GM20431 (cell line): ENCODE results near the gene FITM1.

ENCODE experiments used
- in situ Hi-C: fragments of 300-500 bp; cut with MseI, MboI; formaldehyde crosslinking; loops from one replicate; pipeline ENCODE4 v1.15.0; 2020; ENCODE audit warnings: low sequenced_read_pairs; ENCODE audit not compliant: unreplicated experiment

The FITM1 gene, protein sequence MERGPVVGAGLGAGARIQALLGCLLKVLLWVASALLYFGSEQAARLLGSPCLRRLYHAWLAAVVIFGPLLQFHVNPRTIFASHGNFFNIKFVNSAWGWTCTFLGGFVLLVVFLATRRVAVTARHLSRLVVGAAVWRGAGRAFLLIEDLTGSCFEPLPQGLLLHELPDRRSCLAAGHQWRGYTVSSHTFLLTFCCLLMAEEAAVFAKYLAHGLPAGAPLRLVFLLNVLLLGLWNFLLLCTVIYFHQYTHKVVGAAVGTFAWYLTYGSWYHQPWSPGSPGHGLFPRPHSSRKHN

DNA sequence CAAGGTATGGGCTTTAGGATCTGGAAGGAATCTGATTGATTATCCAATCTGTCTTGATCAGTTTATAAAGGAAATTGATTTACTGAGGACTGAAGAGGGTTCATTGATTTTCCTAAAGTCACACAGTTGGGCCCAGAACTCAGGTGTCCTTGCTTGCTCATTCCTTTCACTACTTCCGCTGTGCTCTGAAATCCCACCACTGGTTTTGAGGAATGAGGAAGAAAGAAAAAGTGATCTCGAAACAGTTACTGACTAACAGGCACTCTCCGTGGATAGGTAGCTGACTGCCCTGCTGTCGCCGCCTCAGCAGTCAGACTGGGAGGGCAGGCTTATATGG, at the start of gene FITM1:
Gene FITM1 (plus strand): TSS at position 280 of the 337 bp plus-strand sequence. CDS start 905 bp downstream, outside the sequence.
- in situ Hi-C loops, result no loop called here

DNA sequence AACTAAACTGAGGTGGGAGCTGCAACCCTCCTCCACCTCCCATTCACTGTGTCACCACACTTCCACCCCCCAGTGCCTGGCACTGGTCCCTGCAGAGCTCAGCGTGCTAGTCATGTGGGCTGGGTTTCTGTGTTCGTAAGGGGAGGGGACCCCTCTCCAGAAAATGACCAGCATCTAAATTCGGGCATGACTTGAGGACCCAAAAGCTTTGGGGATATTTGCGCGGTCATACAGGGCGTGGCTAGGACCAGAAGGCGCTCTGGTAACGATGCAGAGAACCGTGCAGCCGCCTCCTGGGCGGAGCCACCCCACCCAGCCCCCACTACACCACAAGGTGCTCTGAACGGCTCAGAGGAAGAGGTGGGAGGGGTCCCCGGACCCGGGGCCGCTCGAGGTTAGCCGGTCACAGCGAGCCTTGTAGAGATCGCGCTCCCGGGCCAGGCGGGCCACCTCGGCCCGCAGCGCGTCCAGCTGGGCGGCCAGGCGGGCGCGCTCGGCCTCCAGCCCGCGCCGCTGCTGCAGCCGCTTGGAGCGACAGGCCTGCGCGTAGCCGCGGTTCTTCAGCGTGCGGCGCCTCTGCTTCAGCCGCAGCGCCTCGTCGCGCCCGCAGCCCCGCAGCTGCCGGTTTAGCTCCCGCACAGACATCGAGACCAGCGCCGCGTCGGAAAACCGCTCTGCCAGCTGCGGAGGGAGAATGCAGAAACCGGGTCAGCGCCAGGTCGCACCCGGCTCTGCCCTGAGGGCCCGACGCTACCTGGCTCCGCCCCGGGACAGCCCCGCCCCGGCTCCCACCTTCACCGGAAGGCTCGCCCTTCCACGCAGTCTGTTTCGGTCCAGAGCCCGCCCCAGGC, 49.3 kb upstream of the FITM1 start:
- in situ Hi-C loops, result no loop called here

DNA sequence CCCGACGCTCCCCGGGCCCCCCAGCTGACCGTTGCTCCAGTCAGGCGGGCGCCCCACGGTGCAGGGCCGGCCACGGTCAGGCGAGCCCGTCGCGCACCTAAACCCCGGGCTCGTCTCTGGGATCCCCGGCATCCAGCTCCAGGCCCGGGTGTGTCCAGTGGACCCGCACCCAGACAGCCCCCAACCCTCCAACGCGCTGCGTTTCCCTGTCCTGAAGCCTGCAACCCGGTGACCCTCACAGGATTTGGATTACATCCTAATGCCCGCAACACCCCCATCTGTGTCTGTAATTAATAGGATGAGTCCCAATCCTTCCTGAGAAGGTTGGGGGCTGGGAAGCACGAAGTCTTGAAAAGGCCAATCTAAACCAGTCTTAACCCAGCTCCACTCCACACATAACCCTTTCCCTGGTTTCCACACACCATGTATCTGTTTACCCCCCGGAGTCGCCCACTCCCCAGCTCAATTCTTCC, 48.7 kb upstream of the FITM1 start:
- in situ Hi-C loops, result no loop called here

DNA sequence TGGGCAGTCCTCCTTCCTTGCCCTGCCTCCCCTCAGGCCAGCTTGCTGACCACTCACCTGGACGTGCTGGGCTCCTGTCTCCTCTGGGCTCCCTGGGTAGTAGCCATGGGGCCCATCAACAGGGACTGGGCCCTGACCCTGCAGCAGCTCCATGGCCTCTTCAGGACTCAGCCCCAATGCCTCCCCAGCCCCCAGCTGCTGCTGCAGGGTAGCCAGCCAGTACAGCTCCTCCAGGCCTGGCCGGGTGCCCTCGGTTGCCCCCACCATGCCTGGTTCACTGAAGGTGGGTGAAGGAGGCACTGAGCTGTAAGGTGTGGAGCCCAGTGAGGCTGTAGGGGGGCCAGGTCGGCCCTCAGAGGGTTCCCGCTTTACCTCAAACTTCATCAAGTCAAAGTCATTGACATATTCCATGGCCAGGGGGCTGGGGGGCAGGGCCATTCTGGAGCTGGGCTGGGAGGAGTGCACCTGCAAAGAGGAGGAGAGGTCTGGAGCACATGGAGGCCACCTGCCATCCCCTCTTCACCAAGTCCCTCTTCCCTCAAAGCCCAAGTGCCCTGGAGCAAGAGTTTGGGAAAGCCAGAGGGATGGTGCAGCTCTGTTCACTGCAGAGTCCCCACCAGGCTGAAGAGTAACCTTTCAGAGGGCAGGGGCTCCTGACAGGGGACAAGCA, 47.9 kb upstream of the FITM1 start:
- in situ Hi-C loops, result no loop called here

DNA sequence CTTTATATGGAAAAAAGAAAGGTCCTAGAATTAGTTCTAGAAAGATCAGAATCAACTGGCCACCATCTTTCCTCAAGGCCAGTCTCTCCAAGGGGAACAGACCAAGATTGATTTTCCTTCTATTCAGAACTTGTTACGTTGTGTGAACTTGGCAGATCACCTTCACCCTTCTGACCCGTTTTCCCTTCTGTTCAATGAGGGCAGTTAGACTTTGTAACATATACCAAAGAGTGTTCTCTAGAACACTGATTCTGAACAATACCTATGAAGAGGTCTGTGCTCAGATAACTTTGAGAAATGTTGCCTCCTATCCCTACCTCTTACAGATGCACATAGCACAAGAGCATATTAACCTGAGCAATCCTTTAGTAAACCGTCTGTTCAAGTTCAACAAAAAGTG, 47.0 kb upstream of the FITM1 start:
- in situ Hi-C loops, result no loop called here

DNA sequence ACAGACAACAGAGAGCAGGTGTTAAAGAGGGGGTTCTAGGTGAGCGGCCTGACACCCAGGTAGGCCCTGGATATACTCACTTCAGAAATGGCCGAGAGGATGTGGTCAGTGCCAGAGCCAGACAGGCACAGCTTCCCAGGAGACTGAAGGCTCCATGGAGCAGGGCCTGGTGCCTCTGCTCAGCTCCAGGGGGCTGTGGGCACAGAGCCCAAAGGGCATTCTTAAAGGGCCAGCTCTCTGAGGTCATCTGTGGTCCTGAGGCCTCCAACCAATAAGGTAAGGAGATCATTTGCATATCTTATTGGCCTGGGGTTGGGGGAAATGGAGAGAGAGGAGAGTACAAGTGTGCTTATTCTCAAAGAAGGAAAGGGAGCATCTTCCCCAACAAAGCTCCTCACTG, 46.0 kb upstream of the FITM1 start:
- in situ Hi-C loops, result no loop called here

DNA sequence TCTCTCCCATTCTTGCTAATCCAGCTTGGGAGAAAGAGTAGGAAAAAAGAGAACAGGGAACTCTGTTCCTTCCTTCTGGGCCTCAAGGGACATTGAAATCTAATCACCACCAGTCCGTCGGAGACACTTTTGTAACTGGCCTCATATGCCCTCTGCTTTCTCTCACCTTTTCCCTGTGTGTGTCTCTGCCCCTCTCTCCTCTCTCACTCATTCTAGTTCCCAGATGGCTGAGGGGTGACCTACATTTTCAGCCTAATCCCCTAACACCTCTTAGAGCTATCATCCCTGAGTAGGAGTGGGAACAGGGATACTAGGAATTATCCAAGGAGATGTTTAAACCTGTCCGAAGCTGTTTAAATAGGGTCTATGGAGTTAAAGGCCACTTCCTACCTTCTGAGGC, 45.2 kb upstream of the FITM1 start:
- in situ Hi-C loops, result no loop called here

DNA sequence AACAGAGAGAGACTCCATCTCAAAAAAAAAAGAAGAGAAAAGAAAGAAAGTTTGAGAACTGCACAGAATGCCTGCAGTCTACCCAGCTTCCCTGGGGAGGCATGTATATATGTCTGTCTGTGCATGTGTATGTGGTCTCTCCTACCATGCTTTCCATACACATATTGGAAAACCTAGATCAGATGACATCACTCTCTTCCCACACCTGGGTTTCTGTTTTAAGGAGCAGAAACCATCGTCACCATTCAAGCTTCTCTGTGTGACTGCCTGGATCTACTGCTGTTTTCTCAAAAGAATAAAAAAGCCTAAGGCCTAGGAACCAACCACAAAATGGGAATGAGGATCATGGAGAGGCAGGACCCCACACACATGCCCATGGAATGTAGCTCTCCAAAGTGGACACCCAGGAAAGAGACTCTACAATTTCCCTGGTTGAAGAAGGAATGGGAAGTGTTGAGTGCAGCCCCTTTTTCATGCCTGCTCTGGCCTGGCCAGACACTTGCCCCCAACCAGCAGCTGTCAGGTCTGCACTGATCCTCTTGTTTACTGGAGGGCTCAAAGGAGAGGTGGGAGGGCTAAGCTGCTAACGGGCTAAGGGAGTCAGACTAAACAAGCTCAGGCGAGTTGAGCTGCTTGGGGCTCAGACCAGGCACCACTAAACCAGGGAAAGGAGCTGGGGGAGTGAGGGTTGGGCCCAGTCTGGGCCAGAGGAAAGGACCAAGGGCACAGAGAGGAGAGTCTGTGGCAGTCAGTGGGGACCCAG, 44.1 kb upstream of the FITM1 start:
- in situ Hi-C loops, result no loop called here

DNA sequence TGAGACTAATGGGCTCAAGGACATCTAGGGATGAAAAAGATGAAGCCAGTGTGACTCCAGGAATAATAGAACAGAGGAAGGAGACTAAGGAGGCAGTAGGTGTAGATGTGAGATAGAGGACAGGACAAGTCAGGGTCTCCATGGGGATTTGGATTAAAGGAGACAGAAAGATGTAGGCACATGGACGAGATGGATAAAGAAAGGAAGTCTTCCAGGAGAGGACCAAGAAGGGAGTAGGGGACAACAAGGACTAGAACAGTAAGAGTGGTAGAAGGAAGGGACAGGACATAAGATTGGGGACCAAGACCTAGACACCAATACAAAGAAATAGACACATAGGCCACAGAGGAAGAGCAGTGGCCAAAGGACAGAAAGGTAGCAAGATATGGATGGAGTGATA, 43.5 kb upstream of the FITM1 start:
- in situ Hi-C loops, result no loop called here

DNA sequence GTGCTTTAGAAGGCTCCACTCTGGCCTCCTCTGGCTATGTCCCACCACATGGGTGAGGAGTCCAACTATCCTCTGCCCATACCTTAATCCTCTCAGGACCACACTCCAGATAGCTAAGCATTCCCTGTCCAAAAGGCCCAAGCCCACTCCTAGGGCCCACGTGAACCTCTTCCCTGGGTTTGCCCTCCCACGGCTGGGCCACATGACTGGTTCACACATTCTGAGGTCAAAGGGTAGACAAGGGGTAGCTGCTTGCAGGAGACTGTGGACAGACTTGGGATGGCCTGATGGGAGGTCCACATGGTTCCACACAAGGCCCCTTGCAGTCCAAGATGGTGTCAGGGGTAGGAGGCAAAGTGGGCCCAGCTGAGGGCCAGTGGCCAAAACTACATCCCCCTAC, 42.4 kb upstream of the FITM1 start:
- in situ Hi-C loops, result no loop called here

DNA sequence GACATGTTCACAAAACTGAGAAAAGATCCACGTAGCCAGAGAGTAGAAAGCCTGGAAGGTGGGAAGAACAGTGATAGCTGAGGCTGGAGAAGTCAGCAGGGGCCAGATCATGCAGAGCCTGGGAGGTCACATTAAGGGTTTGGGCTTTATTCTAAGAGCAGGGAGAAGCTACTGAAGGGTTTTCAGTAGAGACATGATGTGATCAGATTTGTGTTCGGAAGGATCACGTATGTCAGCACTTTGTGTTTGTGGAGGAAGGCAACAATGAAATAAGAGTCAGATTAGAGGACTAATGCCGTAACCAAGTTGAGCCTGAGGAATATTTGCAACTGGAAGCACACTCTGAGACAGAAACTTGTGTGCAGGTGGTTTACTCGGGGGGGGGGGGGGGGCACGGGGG, 40.6 kb upstream of the FITM1 start:
- in situ Hi-C loops, result no loop called here

DNA sequence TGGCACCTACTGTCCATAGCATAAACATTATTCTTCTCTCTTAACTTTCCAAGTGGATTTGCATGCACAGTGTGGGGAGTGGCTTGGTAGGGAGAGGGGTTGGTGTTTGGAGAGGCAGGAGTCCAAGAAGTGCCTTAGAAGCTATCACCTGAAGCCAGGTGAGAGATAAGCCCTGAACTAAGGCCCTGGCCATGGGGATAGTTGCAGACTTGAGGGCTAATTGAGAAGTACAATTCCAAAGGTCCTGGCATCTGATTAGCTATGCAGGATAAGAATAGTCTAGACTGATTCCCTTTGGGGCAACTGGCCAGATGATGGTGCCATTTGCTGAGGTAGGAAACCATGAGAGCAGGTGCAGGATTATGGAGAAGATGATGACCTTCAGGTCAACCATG, 38.4 kb upstream of the FITM1 start:
- in situ Hi-C loops, result no loop called here

DNA sequence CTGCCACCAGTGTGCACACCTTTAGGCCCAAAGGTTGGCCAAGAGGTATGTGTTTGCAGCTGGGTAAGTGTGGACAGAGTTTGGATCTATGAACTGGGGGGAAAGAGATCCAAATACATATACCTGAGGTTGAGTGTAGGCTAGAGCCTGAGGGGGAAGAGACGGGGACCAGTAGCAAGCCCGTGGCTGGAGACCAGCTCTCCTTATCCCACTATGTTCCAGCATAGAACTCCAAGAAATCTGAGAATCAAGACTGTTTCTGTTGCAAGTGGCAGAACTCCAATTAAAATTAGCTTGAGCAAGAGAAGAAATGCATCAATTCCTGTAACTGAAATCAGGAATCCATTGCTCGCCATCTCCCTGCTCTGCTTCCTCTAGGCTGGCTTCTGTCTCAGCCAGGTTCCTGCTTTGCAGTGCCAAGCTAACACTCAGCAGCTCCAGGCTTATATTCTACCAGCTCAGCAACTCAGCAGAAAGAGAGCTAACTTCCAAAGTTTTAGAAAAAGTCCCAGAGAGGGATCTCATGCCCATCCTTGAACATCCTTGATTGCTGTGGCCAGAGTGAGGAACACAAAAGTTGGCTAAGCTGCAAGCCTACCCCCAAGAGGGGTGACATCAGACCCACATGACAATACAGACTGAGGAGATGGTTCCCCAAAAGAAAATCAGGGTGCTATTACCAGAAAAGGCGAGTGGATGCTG, 37.8 kb upstream of the FITM1 start:
- in situ Hi-C loops, result no loop called here

DNA sequence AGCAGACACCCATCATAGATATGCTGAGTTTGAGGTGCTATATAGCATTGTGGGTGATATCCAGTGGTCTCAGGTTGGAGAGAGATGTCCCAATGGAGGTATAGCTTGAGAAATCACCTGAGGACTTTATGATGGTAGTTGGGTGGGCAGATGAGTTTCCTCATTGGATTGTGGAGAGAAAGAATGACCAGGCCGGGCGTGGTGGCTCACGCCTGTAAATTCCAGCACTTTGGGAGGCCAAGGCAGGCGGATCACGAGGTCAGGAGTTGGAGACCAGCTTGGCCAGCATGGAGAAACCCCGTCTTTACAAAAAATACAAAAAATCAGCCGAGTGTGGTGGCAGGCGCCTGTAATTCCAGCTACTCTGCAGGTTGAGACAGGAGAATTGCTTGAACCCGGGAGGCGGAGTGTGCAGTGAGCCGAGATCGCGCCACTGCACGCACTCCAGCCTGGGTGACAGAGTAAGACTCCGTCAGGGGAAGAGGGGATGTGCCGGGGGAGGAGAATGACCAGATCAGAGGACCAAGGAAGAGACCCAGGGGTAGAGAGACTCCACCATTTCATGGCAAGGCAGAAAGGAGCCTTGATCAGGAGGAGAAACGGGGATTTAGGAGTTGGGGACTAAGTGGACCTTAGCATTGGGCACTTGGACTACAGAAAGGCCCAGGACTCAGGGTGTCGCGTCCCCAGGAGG, 37.1 kb upstream of the FITM1 start:
- in situ Hi-C loops, result no loop called here

DNA sequence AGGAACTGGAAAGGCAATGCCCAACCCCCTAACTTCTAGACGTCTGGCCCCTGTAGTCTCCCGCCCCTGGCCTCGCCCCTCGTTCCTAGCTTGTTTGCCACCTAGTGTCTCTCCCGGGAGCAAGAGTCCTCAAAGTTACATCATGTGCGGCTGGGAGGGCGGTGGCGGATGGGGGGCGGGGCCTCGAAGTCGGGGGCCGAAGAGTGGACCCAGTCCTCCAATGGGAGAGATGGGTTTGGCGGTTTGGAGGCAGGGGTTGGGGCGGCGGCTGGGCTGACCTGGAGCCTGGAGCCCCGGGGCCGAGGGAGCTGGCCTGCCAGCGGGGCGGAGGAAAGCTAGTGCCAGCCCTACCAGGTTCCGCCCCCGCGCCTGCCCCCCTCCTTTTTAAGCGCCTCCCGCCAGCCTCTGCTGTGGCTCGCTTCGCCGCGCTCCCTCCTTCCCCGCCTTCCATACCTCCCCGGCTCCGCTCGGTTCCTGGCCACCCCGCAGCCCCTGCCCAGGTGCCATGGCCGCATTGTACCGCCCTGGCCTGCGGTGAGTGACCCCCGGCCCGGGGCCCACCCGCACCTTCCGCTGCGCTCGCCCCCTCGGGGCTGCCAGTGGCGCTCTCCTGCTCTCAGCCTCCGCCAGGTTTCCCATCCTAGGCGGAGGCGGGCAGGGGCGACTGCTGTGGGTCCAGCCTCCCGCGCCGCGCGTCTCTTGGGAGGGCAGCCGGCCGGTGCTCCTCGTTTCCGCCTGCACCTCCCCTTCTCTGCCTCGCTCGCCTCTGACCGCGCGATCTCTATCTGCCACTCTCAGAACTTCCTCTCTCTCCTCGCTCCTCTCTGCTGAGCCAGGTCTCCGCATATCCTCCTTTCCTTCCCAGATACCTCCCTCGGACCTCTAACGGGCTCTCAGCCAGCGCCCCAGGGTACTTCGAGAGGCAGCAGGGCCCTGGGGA, 36.3 kb upstream of the FITM1 start, which contains the start of gene PCK2:
Gene PCK2 (plus strand): TSS at position 411 of the 940 bp plus-strand sequence. CDS start 95 bp downstream, at position 506.
- in situ Hi-C loops, result no loop called here

DNA sequence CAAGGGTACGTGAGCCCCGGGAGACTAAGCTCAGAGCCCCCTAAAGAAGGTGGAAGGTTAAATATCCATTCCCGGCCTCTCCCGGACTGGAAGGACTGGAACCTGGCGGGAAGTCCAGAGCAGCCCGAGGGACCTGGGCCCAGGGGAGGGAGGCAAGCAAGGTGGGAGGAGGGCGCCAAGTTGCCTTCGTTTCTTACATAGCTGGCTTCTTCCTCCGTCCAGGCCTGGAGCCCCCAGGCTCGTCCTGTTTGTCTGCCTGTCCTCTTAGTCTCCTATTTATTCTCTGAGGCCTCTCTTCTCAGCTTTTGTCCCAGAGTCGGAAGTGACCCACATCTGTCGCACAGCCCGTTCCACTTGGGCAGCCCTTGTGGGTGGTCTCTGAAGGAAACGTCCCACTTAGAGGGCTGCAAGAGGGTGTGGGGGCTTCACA, 35.6 kb upstream of the FITM1 start:
- in situ Hi-C loops, result no loop called here

DNA sequence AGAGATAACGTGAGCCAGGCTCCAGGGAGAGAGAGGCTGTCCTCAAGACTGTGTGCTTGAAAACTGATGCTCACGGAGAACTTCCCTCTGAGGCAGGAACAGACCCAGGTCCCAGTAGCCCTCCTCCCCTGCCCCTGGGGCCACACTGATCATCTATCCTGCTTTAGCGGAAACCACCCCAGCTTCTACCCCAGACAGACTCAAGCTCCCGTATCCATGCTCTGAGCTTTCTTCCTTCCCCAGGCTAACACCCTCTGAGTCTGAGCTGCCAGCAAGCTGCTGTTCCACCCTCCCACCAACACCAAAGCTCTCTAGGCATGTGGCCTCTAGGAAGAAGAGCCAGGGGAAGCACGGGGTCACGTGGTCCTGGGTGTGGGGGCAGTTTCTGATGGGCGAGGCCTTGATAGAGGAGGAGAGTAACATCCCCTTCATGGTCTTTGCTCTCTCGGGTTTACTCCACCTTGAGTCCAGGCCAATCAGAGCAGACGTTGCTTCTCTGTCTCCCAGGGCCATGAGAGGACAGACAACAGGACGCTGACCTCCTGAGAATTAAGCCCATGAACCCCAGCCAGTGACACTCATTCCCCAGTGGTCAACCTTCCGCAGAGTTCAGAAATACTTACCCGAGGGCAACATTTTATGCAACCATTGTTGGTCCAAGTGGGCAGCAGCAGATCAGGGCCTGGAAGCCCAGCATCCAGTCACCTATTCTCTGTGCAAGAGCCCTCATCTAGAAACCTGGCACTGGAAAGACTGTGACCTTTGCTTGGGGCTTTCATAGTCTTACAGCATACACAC, 35.0 kb upstream of the FITM1 start:
- in situ Hi-C loops, result no loop called here
